PC-3 (cell line): ENCODE results near the gene MAP1LC3B2. TPM values are rescaled to one million over a fixed set of nuclear protein-coding genes. Genes with fewer than 3 reads are reported as not detected.

Source experiments
- ATAC-seq: fragments of 200-7000 bp; cut with Tn5 transposase; 2 replicates; pipeline ENCODE4 v1.9.1; 2020; ENCODE audit warnings: mild to moderate bottlenecking, moderate library complexity
- BruUV-seq: library from RNA; stranded (reverse); fragments of 400-500 nt; replicated peaks from 2 replicates; lab custom pipeline; 2021; lab: Mats Ljungman, UMichigan
- CTCF ChIA-PET: fragments of 300-600 bp; sonication (Branson Sonifier 250); formaldehyde crosslinking; loops from one replicate; lab custom pipeline; 2022; ENCODE audit warnings: antibody characterized with exemption; lab: Charles Lee
- POLR2A ChIA-PET: fragments of 300-600 bp; sonication (Branson Sonifier 250); formaldehyde crosslinking; loops from one replicate; lab custom pipeline; 2022; ENCODE audit warnings: antibody characterized with exemption; ENCODE audit not compliant: unreplicated experiment; lab: Charles Lee
- DNase-seq: peaks from one replicate; pipeline ENCODE4 v3.0.0-alpha.2; 2015
- H2AFZ ChIP-seq: fragments of 300-600 bp; sonication (generic); 2 replicates; pipeline ENCODE4 v1.6.0; 2016; ENCODE audit warnings: antibody characterized with exemption, low read length
- H3F3A ChIP-seq: fragments of 300-600 bp; sonication (generic); one replicate; pipeline ENCODE4 v1.6.0; 2017; ENCODE audit warnings: antibody characterized with exemption, low read length, control low read depth, mild to moderate bottlenecking; ENCODE audit not compliant: unreplicated experiment
- H3K27ac ChIP-seq: fragments of 300-600 bp; sonication (generic); 2 replicates; pipeline ENCODE4 v1.5.1; 2016; ENCODE audit warnings: mild to moderate bottlenecking, low read length
- H3K27me3 ChIP-seq: fragments of 300-600 bp; sonication (generic); 2 replicates; pipeline ENCODE4 v1.6.1; 2016; ENCODE audit warnings: low read length, mixed read lengths
- H3K36me3 ChIP-seq: fragments of 300-600 bp; sonication (generic); 2 replicates; pipeline ENCODE4 v1.6.1; 2016; ENCODE audit warnings: low read depth, mixed run types, low read length, mixed read lengths
- H3K4me1 ChIP-seq: fragments of 300-600 bp; sonication (generic); 2 replicates; pipeline ENCODE4 v1.5.1; 2016; ENCODE audit warnings: low read length; ENCODE audit not compliant: insufficient read depth
- H3K4me2 ChIP-seq: fragments of 300-600 bp; sonication (generic); 2 replicates; pipeline ENCODE4 v1.6.0; 2016; ENCODE audit warnings: low read length
- H3K4me3 ChIP-seq: fragments of 300-600 bp; sonication (generic); 2 replicates; pipeline ENCODE4 v1.5.1; 2016; ENCODE audit warnings: mild to moderate bottlenecking, low read length, mixed read lengths
- H3K79me2 ChIP-seq: fragments of 300-600 bp; sonication (generic); 2 replicates; pipeline ENCODE4 v1.6.1; 2017; ENCODE audit warnings: low read length, mixed read lengths
- H3K9ac ChIP-seq: fragments of 300-600 bp; sonication (generic); 2 replicates; pipeline ENCODE4 v1.6.0; 2016; ENCODE audit warnings: mild to moderate bottlenecking, low read length
- H3K9me2 ChIP-seq: fragments of 300-600 bp; sonication (generic); replicated peaks from 2 replicates; pipeline ENCODE4 v1.6.1; 2016; ENCODE audit warnings: mixed run types, low read length, mixed read lengths
- H3K9me3 ChIP-seq: fragments of 300-600 bp; sonication (generic); 2 replicates; pipeline ENCODE4 v1.6.1; 2016; ENCODE audit warnings: low read length, mixed read lengths
- H4K20me1 ChIP-seq: fragments of 300-600 bp; sonication (generic); 2 replicates; pipeline ENCODE4 v1.6.1; 2016; ENCODE audit warnings: low read length, mixed read lengths
- CTCF ChIP-seq: fragments of 300-600 bp; sonication (generic); conservative IDR thresholded peaks from 2 replicates; pipeline ENCODE4 v1.5.1; 2017; ENCODE audit warnings: antibody characterized with exemption, low read depth, mild to moderate bottlenecking, low read length
- EZH2 ChIP-seq: fragments of 300-600 bp; sonication (generic); IDR thresholded peaks from one replicate; pipeline ENCODE4 v1.6.1; 2017; ENCODE audit warnings: antibody characterized with exemption, mild to moderate bottlenecking, low read length; ENCODE audit not compliant: unreplicated experiment
- EZH2phosphoT487 ChIP-seq: fragments of 300-600 bp; sonication (generic); IDR thresholded peaks from 2 replicates; pipeline ENCODE4 v1.6.1; 2018; ENCODE audit warnings: mild to moderate bottlenecking, antibody characterized with exemption, low read length, borderline replicate concordance
- intact Hi-C: fragments of 100-400 bp; cut with micrococcal nuclease; formaldehyde crosslinking; loops from 2 replicates; pipeline ENCODE4 v1.9.0; 2023
- total RNA-seq: library from RNA; depleted of rRNA; stranded (reverse); fragments of >200 nt; gene quantifications from 2 replicates; pipeline ENCODE4 v1.2.3, GENCODE V29; 2014

Gene MAP1LC3B2
- total RNA-seq, 1 experiment from 2014 or later, result not detected

GRCh38 chr12:116558280-116559161 is 660 bp upstream of the MAP1LC3B2 start:
- ChIA-PET POLR2A (no interaction called here), CTCF (no interaction called here)
- no peak for DNase-seq
- Histone ChIP-seq H3K9me2 (no peaks in the 10 kb centered on the region), H4K20me1 (no peaks in the 10 kb centered on the region), H3K27ac (peak overlapping the region; percentile 86), H3K79me2 (no peaks in the 10 kb centered on the region), H3K4me2 (peak overlapping the region; percentile 63), H3F3A (no peaks in the 10 kb centered on the region), H3K36me3 (no peaks in the 10 kb centered on the region; the same call in 1 of the 2 replicates), H3K4me3 (no peak overlapping the region), H3K9me3 (peaks cover 5% of the 10 kb centered on the region; the same call in 1 of the 2 replicates), H3K27me3 (no peaks in the 10 kb centered on the region), H3K9ac (peak overlapping the region; percentile 40; the same call in 1 of the 2 replicates), H3K4me1 (peaks cover 14% of the 10 kb centered on the region), H2AFZ (peak overlapping the region; percentile 67; the same call in 1 of the 2 replicates)
- intact Hi-C loops, result no loop called here
- no peak for ATAC-seq
- BruUV-seq, result no TSS peak
- TF ChIP-seq EZH2, result no peak
- no peak for TF ChIP-seq CTCF
- TF ChIP-seq EZH2phosphoT487, result no peak

GRCh38 chr12:116561181-116561821 is 2.1 kb downstream of the MAP1LC3B2 start:
- no TSS peak for BruUV-seq
- Histone ChIP-seq H3K4me3 (no peak overlapping the region), H3K79me2 (no peaks in the 10 kb centered on the region), H2AFZ (no peak overlapping the region), H3K36me3 (no peaks in the 10 kb centered on the region; the same call in 1 of the 2 replicates), H3K27ac (no peak overlapping the region), H3K4me2 (no peak overlapping the region), H3K9me3 (peaks cover 7% of the 10 kb centered on the region; the same call in 1 of the 2 replicates), H3K9me2 (no peaks in the 10 kb centered on the region), H3K9ac (no peak overlapping the region), H3F3A (no peaks in the 10 kb centered on the region), H3K4me1 (peaks cover 14% of the 10 kb centered on the region), H4K20me1 (no peaks in the 10 kb centered on the region), H3K27me3 (no peaks in the 10 kb centered on the region)
- DNase-seq (no peak), ATAC-seq (no peak)
- intact Hi-C loops, result no loop called here
- ChIA-PET POLR2A (no interaction called here), CTCF (no interaction called here)
- no peak for TF ChIP-seq EZH2

- TF ChIP-seq CTCF (no peak), EZH2 (no peak), EZH2phosphoT487 (no peak)
- no peak overlapping the region for H3K4me2 ChIP-seq
- POLR2A ChIA-PET, result no interaction called here
- no peaks in the 10 kb centered on the region for H3F3A ChIP-seq
- no peaks in the 10 kb centered on the region for H3K9me2 ChIP-seq
- ATAC-seq, result no peak
- no peaks in the 10 kb centered on the region for H3K79me2 ChIP-seq
- H3K36me3 ChIP-seq, result no peaks in the 10 kb centered on the region; the same call in 1 of the 2 replicates
- no peaks in the 10 kb centered on the region for H3K27me3 ChIP-seq
- peaks cover 14% of the 10 kb centered on the region for H3K4me1 ChIP-seq
- CTCF ChIA-PET, result no interaction called here
- H2AFZ ChIP-seq, result no peak overlapping the region
- H3K9ac ChIP-seq, result no peak overlapping the region
- no peak overlapping the region for H3K27ac ChIP-seq
- peaks cover 7% of the 10 kb centered on the region; the same call in 1 of the 2 replicates for H3K9me3 ChIP-seq
- no peaks in the 10 kb centered on the region for H4K20me1 ChIP-seq
- intact Hi-C loops, result no loop called here
- BruUV-seq, result no TSS peak
- no peak for DNase-seq
- H3K4me3 ChIP-seq, result no peak overlapping the region
Measured at GRCh38 chr12:116562090-116562489, 2.9 kb downstream of the MAP1LC3B2 start.
